ENCODE measurements around the gene LRRC3. TPM values are rescaled to one million over a fixed set of nuclear protein-coding genes. Genes with fewer than 3 reads are reported as not detected.

The LRRC3 gene
- total and polyA plus RNA-seq, 12 donors, result 0.67 to 3.2 (median 1.9) TPM

- H3K9me3 ChIP-seq (replicated peaks in 1 of 3), result no peaks in the 10 kb centered on the region
These were observed 16.1 kb upstream of the LRRC3 start for GRCh38 chr21:44439211-44439600.

GRCh38 chr21:44440241-44441040 is 14.9 kb upstream of the LRRC3 start:
- H3K9me3 ChIP-seq (replicated peaks in 1 of 3), result no peaks in the 10 kb centered on the region
- no peaks in the 10 kb centered on the region for H3K36me3 ChIP-seq (replicated peaks in 1 of 2)
- no peak for TF ChIP-seq CTCF (IDR thresholded peaks at IDR 0.05)
- no peak for TF ChIP-seq POLR2A (IDR thresholded peaks at IDR 0.05)
- peaks cover 3% of the 10 kb centered on the region for H3K27me3 ChIP-seq
- no peak overlapping the region for H3K4me3 ChIP-seq
- no peaks in the 10 kb centered on the region for H3K4me1 ChIP-seq (replicated peaks in 1 of 2)
- WGBS, 4 donors, result 80 to 89% (median 82%) methylated on average over 26 to 32 of the region's 33 CpGs
- no peak overlapping the region for H3K27ac ChIP-seq
- no peak for DNase-seq
- intact Hi-C loops (cut with DNase I), result no loop called here

More at GRCh38 chr21:44439211-44439600, 16.1 kb upstream of the LRRC3 start:
- no peaks in the 10 kb centered on the region for H3K36me3 ChIP-seq (replicated peaks in 1 of 2)
- WGBS, 4 donors, result 77 to 92% (median 85%) methylated on average over 9 to 11 of the region's 11 CpGs
- intact Hi-C loops (cut with DNase I), result no loop called here
- no peak overlapping the region for H3K4me3 ChIP-seq
- H3K27ac ChIP-seq, result no peak overlapping the region
- no peak for DNase-seq
- peaks cover 3% of the 10 kb centered on the region for H3K27me3 ChIP-seq
- no peaks in the 10 kb centered on the region for H3K4me1 ChIP-seq (replicated peaks in 1 of 2)
- TF ChIP-seq CTCF (IDR thresholded peaks at IDR 0.05) (no peak), POLR2A (IDR thresholded peaks at IDR 0.05) (no peak)

- Histone ChIP-seq H3K4me3 (no peak overlapping the region), H3K27ac (no peak overlapping the region), H3K4me1 (replicated peaks in 1 of 2) (no peaks in the 10 kb centered on the region), H3K27me3 (peaks cover 3% of the 10 kb centered on the region), H3K9me3 (replicated peaks in 1 of 3) (no peaks in the 10 kb centered on the region), H3K36me3 (replicated peaks in 1 of 2) (no peaks in the 10 kb centered on the region)
- no peak for DNase-seq
- WGBS, 4 donors, result 78 to 92% (median 87%) methylated on average over 2 to 10 of the region's 10 CpGs
- TF ChIP-seq POLR2A (IDR thresholded peaks at IDR 0.05) (no peak), CTCF (IDR thresholded peaks at IDR 0.05) (no peak)
- intact Hi-C loops (cut with DNase I), result no loop called here
These were observed 14.3 kb upstream of the LRRC3 start for GRCh38 chr21:44441041-44441400.

GRCh38 chr21:44441581-44442265 is 13.6 kb upstream of the LRRC3 start:
- no peak for TF ChIP-seq POLR2A (IDR thresholded peaks at IDR 0.05)
- TF ChIP-seq CTCF (IDR thresholded peaks at IDR 0.05), result no peak
- Histone ChIP-seq H3K4me3 (no peak overlapping the region), H3K36me3 (replicated peaks in 1 of 2) (no peaks in the 10 kb centered on the region), H3K9me3 (replicated peaks in 1 of 3) (no peaks in the 10 kb centered on the region), H3K27me3 (peaks cover 3% of the 10 kb centered on the region), H3K27ac (no peak overlapping the region), H3K4me1 (replicated peaks in 1 of 2) (no peaks in the 10 kb centered on the region)
- DNase-seq, result no peak
- intact Hi-C loops (cut with DNase I), result no loop called here
- WGBS, 4 donors, result 47 to 95% (median 84%) methylated on average over 3 to 20 of the region's 20 CpGs

Measured in adrenal gland (tissue), 12 donors.